ENCODE measurements around the gene RBM20. TPM values are rescaled to one million over a fixed set of nuclear protein-coding genes. Genes with fewer than 3 reads are reported as not detected.

The RBM20 gene
- total and polyA plus RNA-seq, 2 of the 4 experiments (the other 2 are of a cell fraction): under 0.01 to 0.15 TPM

DNA sequence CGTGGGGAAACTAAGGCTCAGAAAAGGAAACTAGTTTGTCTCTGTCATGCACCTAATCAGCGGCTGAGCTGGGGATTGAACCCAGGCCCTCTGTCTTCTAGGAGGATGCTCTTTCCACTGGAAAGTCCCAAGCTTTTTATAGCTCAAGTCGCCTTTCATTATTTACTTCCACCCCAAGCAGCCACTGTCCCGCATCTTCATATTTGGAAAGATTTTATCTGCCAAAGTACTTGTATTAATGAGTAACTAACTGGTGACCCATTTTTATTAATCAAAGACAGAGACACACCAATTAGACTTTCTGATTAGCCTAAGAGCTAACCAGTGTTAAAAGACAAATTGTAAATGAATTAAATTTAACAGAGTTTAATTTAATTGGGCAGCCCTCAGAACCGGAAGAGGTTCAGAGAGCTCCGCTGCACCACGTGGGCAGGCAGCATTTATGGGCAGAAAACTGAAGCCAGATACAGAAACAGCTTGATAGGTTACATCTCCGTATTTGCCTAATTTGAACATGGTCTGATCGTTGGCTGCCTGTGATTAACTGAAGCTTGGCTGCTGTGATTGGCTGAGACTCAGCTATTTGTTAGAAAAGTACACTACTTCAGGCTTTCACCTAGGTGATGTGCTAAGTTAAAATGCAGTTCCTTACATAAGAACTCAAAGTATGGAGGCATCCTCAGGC lies 149.1 kb downstream of the RBM20 start:
- Histone ChIP-seq H4K20me1 (ENCODE audit: insufficient read depth, low read length) (no peaks in the 10 kb centered on the region), H3K9me3 (ENCODE audit: control insufficient read depth, insufficient read depth, low read length) (no peaks in the 10 kb centered on the region), H2BK120ac (ENCODE audit: low read depth, low read length) (no peak overlapping the region), H4K5ac (ENCODE audit: low read depth, low read length) (no peak overlapping the region), H2AK5ac (ENCODE audit: low read depth, low read length) (no peak overlapping the region), H2BK20ac (ENCODE audit: low read depth, low read length) (no peak overlapping the region), H4K8ac (ENCODE audit: low read depth in 2 of 2, low read length in 2 of 2) (no peak overlapping the region), H3K23ac (ENCODE audit: low read depth, low read length) (no peak overlapping the region), H2BK15ac (ENCODE audit: low read depth, low read length) (no peak overlapping the region), H3K36me3 (ENCODE audit: control insufficient read depth, insufficient read depth, low read length) (no peaks in the 10 kb centered on the region), H3K9ac (ENCODE audit: low read depth, low read length) (no peak overlapping the region), H3K27ac (ENCODE audit: insufficient read depth, low read length) (no peak overlapping the region), H3K18ac (ENCODE audit: low read depth, low read length) (peak overlapping the region; percentile 13; the same call in 1 of the 2 replicates), H2AFZ (replicated peaks; ENCODE audit: low read length, poor library complexity) (no peak overlapping the region), H3K79me1 (ENCODE audit: low read depth in 1 of 2, low read length in 2 of 2) (no peaks in the 10 kb centered on the region), H3K9me1 (ENCODE audit: insufficient read depth, low read length) (no peaks in the 10 kb centered on the region; the same call in 1 of the 2 replicates), H3K4me3 (ENCODE audit: insufficient read depth, low read depth, low read length) (no peak overlapping the region), H2AK9ac (replicated peaks; ENCODE audit: low read depth, low read length, poor library complexity) (no peak overlapping the region), H4K91ac (ENCODE audit: insufficient read depth, low read depth, low read length) (no peak overlapping the region), H3K4me2 (ENCODE audit: low read depth, low read length) (no peak overlapping the region), H3K4ac (ENCODE audit: low read depth, low read length) (no peak overlapping the region), H3K14ac (replicated peaks; ENCODE audit: low read depth, low read length) (no peak overlapping the region), H3K27me3 (ENCODE audit: control insufficient read depth, insufficient read depth, low read length) (0 out of 2 replicates have a peak, but pooled peaks cover 2% of the 10 kb centered on the region), H3K4me1 (ENCODE audit: control insufficient read depth, insufficient read depth, low read length) (peaks cover 17% of the 10 kb centered on the region; the same call in 1 of the 2 replicates), H3K56ac (ENCODE audit: extremely low read depth, insufficient read depth, low read length) (no peak overlapping the region), H2BK5ac (ENCODE audit: low read depth, low read length, poor library complexity, severe bottlenecking) (no peak overlapping the region)
- CTCF ChIA-PET: interaction anchor here (1.7 kb wide), 1 partner anchor 10 kb away, joined by 5 read pairs; no protein-coding TSS in a partner anchor
- ATAC-seq (ENCODE audit: low read depth) (no peak), DNase-seq (no peak)
- BruUV-seq (replicated peaks): no TSS peak
- TF ChIP-seq, protein P1, sequence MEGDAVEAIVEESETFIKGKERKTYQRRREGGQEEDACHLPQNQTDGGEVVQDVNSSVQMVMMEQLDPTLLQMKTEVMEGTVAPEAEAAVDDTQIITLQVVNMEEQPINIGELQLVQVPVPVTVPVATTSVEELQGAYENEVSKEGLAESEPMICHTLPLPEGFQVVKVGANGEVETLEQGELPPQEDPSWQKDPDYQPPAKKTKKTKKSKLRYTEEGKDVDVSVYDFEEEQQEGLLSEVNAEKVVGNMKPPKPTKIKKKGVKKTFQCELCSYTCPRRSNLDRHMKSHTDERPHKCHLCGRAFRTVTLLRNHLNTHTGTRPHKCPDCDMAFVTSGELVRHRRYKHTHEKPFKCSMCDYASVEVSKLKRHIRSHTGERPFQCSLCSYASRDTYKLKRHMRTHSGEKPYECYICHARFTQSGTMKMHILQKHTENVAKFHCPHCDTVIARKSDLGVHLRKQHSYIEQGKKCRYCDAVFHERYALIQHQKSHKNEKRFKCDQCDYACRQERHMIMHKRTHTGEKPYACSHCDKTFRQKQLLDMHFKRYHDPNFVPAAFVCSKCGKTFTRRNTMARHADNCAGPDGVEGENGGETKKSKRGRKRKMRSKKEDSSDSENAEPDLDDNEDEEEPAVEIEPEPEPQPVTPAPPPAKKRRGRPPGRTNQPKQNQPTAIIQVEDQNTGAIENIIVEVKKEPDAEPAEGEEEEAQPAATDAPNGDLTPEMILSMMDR (conservative IDR thresholded peaks at IDR 0.05; ENCODE audit: low read depth, low read length): no peak
- TF ChIP-seq POLR2A (IDR thresholded peaks at IDR 0.05; ENCODE audit: low read depth, low read length): no peak
- TF ChIP-seq CHD1 (IDR thresholded peaks at IDR 0.05; ENCODE audit: low read depth, low read length): no peak
- no peak for TF ChIP-seq ELK1 (IDR thresholded peaks at IDR 0.05; ENCODE audit: borderline replicate concordance, low read depth, low read length)
- TF ChIP-seq FOS (IDR thresholded peaks at IDR 0.05; ENCODE audit: low read depth, low read length): no peak
- no peak for TF ChIP-seq SMC3 (IDR thresholded peaks at IDR 0.05; ENCODE audit: low read depth, low read length)
- TF ChIP-seq RCOR1 (IDR thresholded peaks at IDR 0.05; ENCODE audit: insufficient replicate concordance, low read length): no peak
- TF ChIP-seq CEBPB (IDR thresholded peaks at IDR 0.05; ENCODE audit: low read depth, low read length): no peak
- TF ChIP-seq RFX5 (IDR thresholded peaks at IDR 0.05; ENCODE audit: low read depth, low read length): no peak
- TF ChIP-seq, protein P2, sequence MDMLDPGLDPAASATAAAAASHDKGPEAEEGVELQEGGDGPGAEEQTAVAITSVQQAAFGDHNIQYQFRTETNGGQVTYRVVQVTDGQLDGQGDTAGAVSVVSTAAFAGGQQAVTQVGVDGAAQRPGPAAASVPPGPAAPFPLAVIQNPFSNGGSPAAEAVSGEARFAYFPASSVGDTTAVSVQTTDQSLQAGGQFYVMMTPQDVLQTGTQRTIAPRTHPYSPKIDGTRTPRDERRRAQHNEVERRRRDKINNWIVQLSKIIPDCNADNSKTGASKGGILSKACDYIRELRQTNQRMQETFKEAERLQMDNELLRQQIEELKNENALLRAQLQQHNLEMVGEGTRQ (IDR thresholded peaks at IDR 0.05; ENCODE audit: low read depth, low read length): no peak
- TF ChIP-seq MXI1 (IDR thresholded peaks at IDR 0.05; ENCODE audit: borderline replicate concordance, low read depth, low read length): no peak
- 74% methylated on average over 6 of the region's 9 CpGs; no CpG with 5 or more reads in 1 of the 2 experiments for WGBS, 2 experiments (ENCODE audit: extremely low coverage in 2 of 2, insufficient read length in 1 of 2)
- dilution Hi-C loops (cut with HindIII; ENCODE audit: low sequenced_read_pairs, unreplicated experiment) (no loop called here), intact Hi-C loops (cut with micrococcal nuclease) (no loop called here), in situ Hi-C loops (cut with MboI; ENCODE audit: low sequenced_read_pairs) (no loop called here)
- POLR2A ChIA-PET (ENCODE audit: unreplicated experiment): no interaction called here
